Thoracic aorta (tissue), 2 donors: ENCODE results near the gene C9orf152. TPM values are rescaled to one million over a fixed set of nuclear protein-coding genes. Genes with fewer than 3 reads are reported as not detected.

ENCODE experiments used
- ATAC-seq: fragments of 150-250 bp; one replicate; pipeline ENCODE4 v1.8.0; 2017; ENCODE audit warnings: low read depth; ENCODE audit not compliant: insufficient number of reproducible peaks, low FRiP score
- DNase-seq: peaks from one replicate; pipeline ENCODE4 v3.0.0-alpha.2; 2020; ENCODE audit warnings: low spot score
- H3K27ac ChIP-seq, 2 donors: fragments of 200-600 bp; sonication (generic); 1 replicate in 1 of 2; 2 replicates in 1 of 2; pipeline ENCODE4 v1.5.1; 2016; ENCODE audit warnings: mild to moderate bottlenecking in 2 of 2, moderate library complexity in 2 of 2
- H3K27me3 ChIP-seq: fragments of 200-600 bp; sonication (generic); replicated peaks from 2 replicates; pipeline ENCODE4 v1.6.0; 2016; ENCODE audit warnings: mild to moderate bottlenecking; ENCODE audit not compliant: insufficient read depth
- H3K36me3 ChIP-seq: fragments of 200-600 bp; sonication (generic); one replicate; pipeline ENCODE4 v1.5.1; 2016
- H3K4me1 ChIP-seq, 2 donors: fragments of 200-600 bp; sonication (generic); 1 replicate in 1 of 2; 2 replicates in 1 of 2; pipeline versions ENCODE4 v1.5.1 to v1.6.0; 2016; ENCODE audit warnings: low read depth in 2 of 2, mild to moderate bottlenecking in 1 of 2; ENCODE audit not compliant: control insufficient read depth in 1 of 2
- H3K4me3 ChIP-seq: fragments of 200-600 bp; sonication (generic); 2 replicates; pipeline ENCODE4 v1.5.1; 2016; ENCODE audit warnings: mild to moderate bottlenecking
- H3K9me3 ChIP-seq: fragments of 200-600 bp; sonication (generic); 2 replicates; pipeline ENCODE4 v1.5.1; 2016
- CTCF ChIP-seq: fragments of 200-600 bp; sonication (generic); IDR thresholded peaks from one replicate; pipeline ENCODE4 v1.5.1; 2019; ENCODE audit warnings: antibody characterized with exemption
- total RNA-seq, 2 donors: library from RNA; depleted of rRNA; stranded (reverse); fragments of >200 nt; gene quantifications; one replicate each; pipeline versions ENCODE4 v1.1.0 to v1.2.3, GENCODE V29; 2016

C9orf152 gene
- total RNA-seq, 2 donors from 2014 or later = 0.56 TPM; not detected in 1

DNA sequence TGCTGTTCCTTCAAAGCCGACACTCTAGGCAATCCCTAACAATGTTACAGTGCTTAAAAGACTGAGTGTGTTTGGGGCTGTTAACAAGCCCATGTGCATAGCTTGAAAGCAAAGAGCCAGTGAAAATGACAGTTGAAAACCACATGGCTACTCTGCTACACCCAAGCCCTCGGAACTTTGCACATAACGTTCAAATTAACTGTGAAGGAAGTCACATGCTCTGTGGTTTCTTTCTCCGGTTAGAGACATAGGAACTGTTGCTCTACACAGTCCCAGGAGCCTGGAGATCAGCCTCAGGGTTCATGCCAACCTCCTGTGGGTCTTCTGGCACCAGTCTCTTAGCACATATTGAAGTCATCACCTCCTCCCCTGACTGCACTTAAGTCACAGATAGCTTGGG, 51.1 kb downstream of the C9orf152 start:
- H3K4me3 ChIP-seq = peak overlapping the region; percentile 12
- H3K27me3 ChIP-seq = no peaks in the 10 kb centered on the region
- no peak overlapping the region for H3K27ac ChIP-seq
- peaks cover 20 to 62% of the 10 kb centered on the region in 2 donors for H3K4me1 ChIP-seq
- H3K36me3 ChIP-seq = no peaks in the 10 kb centered on the region
- no peak for TF ChIP-seq CTCF
- no peaks in the 10 kb centered on the region for H3K9me3 ChIP-seq
- ATAC-seq (no peak), DNase-seq (no peak)

DNA sequence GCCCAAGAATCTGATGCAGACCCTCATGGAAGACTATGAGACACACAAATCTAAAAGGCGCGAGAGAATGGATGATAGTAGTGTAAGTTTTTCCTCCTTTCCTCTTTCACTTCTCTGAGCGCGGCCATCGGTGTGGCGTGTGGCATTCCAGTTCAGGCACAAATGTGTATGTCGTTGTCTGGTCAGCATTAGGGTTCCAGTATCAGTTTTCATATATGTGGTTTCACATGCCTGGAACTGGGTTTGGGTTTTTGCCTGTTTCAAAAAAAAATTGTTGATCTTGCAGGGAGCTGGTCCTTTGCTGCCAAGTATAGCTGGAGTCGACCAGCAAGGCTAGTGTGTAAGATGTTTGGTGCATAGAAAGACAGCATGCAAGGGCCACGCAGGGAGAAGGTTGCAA, 51.5 kb downstream of the C9orf152 start:
- TF ChIP-seq CTCF = no peak
- ATAC-seq (no peak), DNase-seq (no peak)
- peaks cover 20 to 66% of the 10 kb centered on the region in 2 donors for H3K4me1 ChIP-seq
- no peak overlapping the region for H3K27ac ChIP-seq
- H3K4me3 ChIP-seq = peak overlapping the region; percentile 12
- H3K36me3 ChIP-seq = no peaks in the 10 kb centered on the region
- no peaks in the 10 kb centered on the region for H3K9me3 ChIP-seq
- no peaks in the 10 kb centered on the region for H3K27me3 ChIP-seq

GRCh38 chr9:110155751-110156150, 52.2 kb downstream of the C9orf152 start:
- DNase-seq (no peak), ATAC-seq (no peak)
- Histone ChIP-seq H3K36me3 (no peaks in the 10 kb centered on the region), H3K4me1 (peaks cover 20 to 66% of the 10 kb centered on the region in 2 donors), H3K4me3 (no peak overlapping the region), H3K27ac (no peak overlapping the region), H3K9me3 (no peaks in the 10 kb centered on the region), H3K27me3 (no peaks in the 10 kb centered on the region)
- no peak for TF ChIP-seq CTCF

GRCh38 chr9:110153431-110153830, 54.5 kb downstream of the C9orf152 start:
- ATAC-seq = no peak
- no peak overlapping the region for H3K4me3 ChIP-seq
- DNase-seq = no peak
- no peaks in the 10 kb centered on the region for H3K36me3 ChIP-seq
- no peaks in the 10 kb centered on the region for H3K27me3 ChIP-seq
- no peaks in the 10 kb centered on the region for H3K9me3 ChIP-seq
- no peak for TF ChIP-seq CTCF
- no peak overlapping the region for H3K27ac ChIP-seq
- peaks cover 29 to 69% of the 10 kb centered on the region in 2 donors for H3K4me1 ChIP-seq

DNA sequence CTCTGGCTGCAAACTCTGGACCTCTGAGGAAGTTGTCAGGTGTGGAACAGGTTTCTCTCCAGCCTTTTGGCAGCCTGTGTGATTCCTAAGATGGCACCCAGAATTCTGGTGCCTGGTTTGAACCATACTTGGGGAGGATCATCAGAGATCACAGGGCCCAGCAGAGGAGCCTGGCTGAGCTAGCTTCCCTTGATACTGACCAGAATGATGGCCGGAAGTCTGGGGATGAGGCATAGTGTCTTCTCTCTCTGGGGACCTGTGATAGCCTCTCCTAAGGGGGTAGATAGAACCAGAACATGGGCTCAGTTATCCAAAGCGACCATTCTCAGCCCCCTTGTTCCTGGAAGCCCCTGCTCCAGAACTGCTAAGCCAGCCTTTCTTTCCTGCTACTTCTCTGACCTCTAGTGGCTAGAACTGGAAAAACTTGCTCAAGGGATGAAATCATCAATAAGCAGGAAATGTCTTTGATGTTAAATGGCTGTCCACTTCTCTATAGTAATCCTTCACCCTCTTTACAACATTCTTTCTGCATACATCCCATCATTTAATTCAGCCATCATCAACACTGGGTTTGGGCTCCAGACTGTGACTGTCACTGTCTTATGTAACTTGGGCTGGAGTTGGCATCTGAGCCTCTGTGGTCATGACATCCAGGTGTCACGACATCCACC, 55.1 kb downstream of the C9orf152 start:
- H3K27ac ChIP-seq = no peak overlapping the region

More for the DNA sequence above, 55.1 kb downstream of the C9orf152 start:
- no peak for ATAC-seq
- peak; percentile 75 for TF ChIP-seq CTCF
- DNase-seq = no peak
- H3K9me3 ChIP-seq = no peaks in the 10 kb centered on the region
- H3K4me1 ChIP-seq = peaks cover 32 to 69% of the 10 kb centered on the region in 2 donors
- H3K4me3 ChIP-seq = no peak overlapping the region
- no peaks in the 10 kb centered on the region for H3K27me3 ChIP-seq
- H3K36me3 ChIP-seq = no peaks in the 10 kb centered on the region

Other genes with a start within 250 kb of the C9orf152 start
- 100 to 1,000 TPM in 1 of 2 donors, 10 to 100 TPM in 1; 47.5 to 105 TPM for gene TXN, start 48.3 kb upstream of the C9orf152 start, total RNA-seq
- gene TXNDC8, start 129.7 kb upstream of the C9orf152 start, total RNA-seq = not detected